ENCODE data around the gene WRNIP1.

DNA sequence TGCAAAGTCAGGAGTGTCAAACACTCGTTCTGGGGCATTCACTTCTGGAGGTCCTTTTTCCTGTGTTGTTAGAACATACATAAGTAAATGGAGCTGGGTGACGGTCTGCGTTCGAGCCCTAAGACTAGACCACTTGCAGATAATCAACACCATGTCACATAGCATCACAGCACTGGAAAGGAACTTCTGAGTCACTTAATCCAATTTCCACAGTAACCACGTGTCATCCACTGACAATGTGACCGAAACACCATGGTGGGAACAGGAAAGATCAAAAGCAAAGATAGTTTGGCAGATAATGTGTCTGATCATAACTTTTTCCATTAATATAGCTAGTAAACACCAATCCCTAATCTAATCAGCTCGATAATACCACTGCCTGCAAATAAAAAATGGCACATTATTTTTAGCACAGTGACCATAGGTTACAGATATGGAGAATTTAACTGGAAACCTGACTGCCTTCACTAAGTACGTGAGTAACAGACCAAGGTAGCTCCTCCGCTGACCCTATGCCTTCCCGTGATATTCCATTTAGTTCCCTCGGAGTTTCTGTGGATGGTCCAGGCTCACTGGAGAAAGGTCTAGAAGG lies 34.8 kb downstream of the WRNIP1 start:
- TF ChIP-seq EZH2 (IDR thresholded peaks at IDR 0.05; ENCODE audit: low read length, missing control alignments), result no peak
- no peak for TF ChIP-seq CTCF (conservative IDR thresholded peaks at IDR 0.05 in 1 of 2, IDR thresholded peaks at IDR 0.05 in 1 of 2; ENCODE audit: low read depth in 1 of 2, low read length in 2 of 2)

Measured in fibroblast of lung (primary cell).